Natural killer cell (primary cell): ENCODE data around the gene CAMK2D. TPM values are rescaled to one million over a fixed set of nuclear protein-coding genes. Genes with fewer than 3 reads are reported as not detected.

Experiments used
- ATAC-seq, 3 donors: fragments of 150-1000 bp in 2 of 3; fragments of 200-7000 bp in 1 of 3; cut with Tn5 transposase; 1 replicate in 1 of 3; 2 replicates in 2 of 3; pipeline ENCODE4 v1.10.0; 2021; ENCODE audit warnings: mild to moderate bottlenecking in 2 of 3, moderate library complexity in 2 of 3
- DNase-seq, 2 donors: peaks; one replicate each; pipeline versions ENCODE4 v3.0.0 to v3.0.0-alpha.2; 2013 to 2021; ENCODE audit warnings: mixed read lengths in 1 of 2
- H3K27ac ChIP-seq: one replicate; pipeline ENCODE4 v1.5.1; 2013; ENCODE audit warnings: mild to moderate bottlenecking, low read length
- H3K27me3 ChIP-seq: one replicate; pipeline ENCODE4 v1.6.1; 2013; ENCODE audit warnings: low read length; ENCODE audit not compliant: control insufficient read depth, insufficient read depth
- H3K36me3 ChIP-seq: one replicate; pipeline ENCODE4 v1.6.1; 2013; ENCODE audit warnings: low read length; ENCODE audit not compliant: control insufficient read depth, insufficient read depth
- H3K4me1 ChIP-seq: one replicate; pipeline ENCODE4 v1.6.1; 2013; ENCODE audit warnings: low read length; ENCODE audit not compliant: control insufficient read depth, insufficient read depth
- H3K4me3 ChIP-seq: one replicate; pipeline ENCODE4 v1.5.1; 2013; ENCODE audit warnings: low read length
- H3K9me3 ChIP-seq: one replicate; pipeline ENCODE4 v1.6.1; 2013; ENCODE audit warnings: low read length; ENCODE audit not compliant: control insufficient read depth, insufficient read depth
- H3K27ac Mint-ChIP-seq, 2 donors: one replicate each; pipeline ENCODE4 v1.8.0; 2022; ENCODE audit warnings: mild to moderate bottlenecking in 2 of 2, mixed read lengths in 2 of 2, moderate library complexity in 1 of 2
- H3K27me3 Mint-ChIP-seq, 2 donors: one replicate each; pipeline ENCODE4 v1.8.0; 2022; ENCODE audit warnings: low read depth in 2 of 2, mixed read lengths in 2 of 2
- H3K36me3 Mint-ChIP-seq: one replicate; pipeline ENCODE4 v1.8.0; 2022; ENCODE audit warnings: mixed read lengths
- H3K4me1 Mint-ChIP-seq, 2 donors: one replicate each; pipeline ENCODE4 v1.8.0; 2022; ENCODE audit warnings: mixed read lengths in 2 of 2
- H3K4me3 Mint-ChIP-seq: one replicate; pipeline ENCODE4 v1.8.0; 2022; ENCODE audit warnings: mild to moderate bottlenecking, moderate library complexity, mixed read lengths
- H3K9me3 Mint-ChIP-seq, 2 donors: one replicate each; pipeline ENCODE4 v1.8.0; 2022; ENCODE audit warnings: mixed read lengths in 2 of 2
- WGBS: methylation state at CpG from one replicate; pipeline ENCODE4 v1.1.7; 2013; ENCODE audit warnings: missing lambda C conversion rate; ENCODE audit not compliant: insufficient coverage; 5-methylcytosine and 5-hydroxymethylcytosine counted together
- intact Hi-C: fragments of 100-400 bp; cut with micrococcal nuclease; formaldehyde crosslinking; loops from one replicate; pipeline ENCODE4 v1.14.2; 2022
- total RNA-seq, 4 donors: library from RNA; stranded (reverse); fragments of 120-200 nt in 1 of 4; gene quantifications; one replicate each; pipeline versions ENCODE4 v1.2.3 to v1.2.4, GENCODE V29; 2013 to 2022
- TF ChIP-seq, protein P1 (sequence below): fragments of 200-600 bp; IDR thresholded peaks from one replicate; pipeline ENCODE4 v1.8.0; 2022; ENCODE audit warnings: antibody characterized with exemption

CAMK2D gene
- total RNA-seq, 3 donors from 2014 or later (not counting 1 experiment from before 2014, with no cell fraction given) = 31.6 to 40.1 (median 34.5) TPM

DNA sequence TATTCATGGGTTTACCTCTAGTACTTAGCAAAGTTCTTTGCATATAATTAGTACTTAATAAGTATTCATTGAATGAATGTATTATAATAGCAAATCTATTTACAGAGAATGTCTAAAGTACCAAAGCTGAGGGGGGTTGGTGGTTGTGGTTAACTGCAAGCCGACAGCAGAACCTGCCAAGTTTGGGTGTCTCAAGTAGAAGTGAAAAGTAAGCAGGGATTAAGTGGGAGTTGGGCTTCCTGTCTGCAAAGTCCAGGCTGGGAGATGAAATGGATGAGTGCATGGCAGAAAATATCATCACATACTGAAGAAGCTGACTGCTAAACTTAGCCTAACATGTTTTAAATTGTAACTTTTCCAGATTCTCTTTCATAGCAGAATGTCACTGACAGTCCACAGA, 169.6 kb downstream of the CAMK2D start:
- no peak overlapping the region for H3K4me3 Mint-ChIP-seq
- H3K36me3 ChIP-seq = peaks cover 2% of the 10 kb centered on the region
- H3K9me3 ChIP-seq = no peaks in the 10 kb centered on the region
- H3K27ac Mint-ChIP-seq = no peak overlapping the region
- H3K36me3 Mint-ChIP-seq = no peaks in the 10 kb centered on the region
- no peaks in the 10 kb centered on the region for H3K27me3 ChIP-seq
- H3K4me1 ChIP-seq = peaks cover 8% of the 10 kb centered on the region
- 17% methylated on average over 1 of the region's 1 CpG for WGBS
- DNase-seq (no peak), ATAC-seq (no peak)
- no peak overlapping the region for H3K27ac ChIP-seq
- peaks cover 34 to 40% of the 10 kb centered on the region in 2 donors for H3K4me1 Mint-ChIP-seq
- TF ChIP-seq, protein P1, sequence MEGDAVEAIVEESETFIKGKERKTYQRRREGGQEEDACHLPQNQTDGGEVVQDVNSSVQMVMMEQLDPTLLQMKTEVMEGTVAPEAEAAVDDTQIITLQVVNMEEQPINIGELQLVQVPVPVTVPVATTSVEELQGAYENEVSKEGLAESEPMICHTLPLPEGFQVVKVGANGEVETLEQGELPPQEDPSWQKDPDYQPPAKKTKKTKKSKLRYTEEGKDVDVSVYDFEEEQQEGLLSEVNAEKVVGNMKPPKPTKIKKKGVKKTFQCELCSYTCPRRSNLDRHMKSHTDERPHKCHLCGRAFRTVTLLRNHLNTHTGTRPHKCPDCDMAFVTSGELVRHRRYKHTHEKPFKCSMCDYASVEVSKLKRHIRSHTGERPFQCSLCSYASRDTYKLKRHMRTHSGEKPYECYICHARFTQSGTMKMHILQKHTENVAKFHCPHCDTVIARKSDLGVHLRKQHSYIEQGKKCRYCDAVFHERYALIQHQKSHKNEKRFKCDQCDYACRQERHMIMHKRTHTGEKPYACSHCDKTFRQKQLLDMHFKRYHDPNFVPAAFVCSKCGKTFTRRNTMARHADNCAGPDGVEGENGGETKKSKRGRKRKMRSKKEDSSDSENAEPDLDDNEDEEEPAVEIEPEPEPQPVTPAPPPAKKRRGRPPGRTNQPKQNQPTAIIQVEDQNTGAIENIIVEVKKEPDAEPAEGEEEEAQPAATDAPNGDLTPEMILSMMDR = no peak
- no peaks in the 10 kb centered on the region for H3K9me3 Mint-ChIP-seq
- H3K4me3 ChIP-seq = no peak overlapping the region
- H3K27me3 Mint-ChIP-seq = no peaks in the 10 kb centered on the region
- intact Hi-C loops = no loop called here

DNA sequence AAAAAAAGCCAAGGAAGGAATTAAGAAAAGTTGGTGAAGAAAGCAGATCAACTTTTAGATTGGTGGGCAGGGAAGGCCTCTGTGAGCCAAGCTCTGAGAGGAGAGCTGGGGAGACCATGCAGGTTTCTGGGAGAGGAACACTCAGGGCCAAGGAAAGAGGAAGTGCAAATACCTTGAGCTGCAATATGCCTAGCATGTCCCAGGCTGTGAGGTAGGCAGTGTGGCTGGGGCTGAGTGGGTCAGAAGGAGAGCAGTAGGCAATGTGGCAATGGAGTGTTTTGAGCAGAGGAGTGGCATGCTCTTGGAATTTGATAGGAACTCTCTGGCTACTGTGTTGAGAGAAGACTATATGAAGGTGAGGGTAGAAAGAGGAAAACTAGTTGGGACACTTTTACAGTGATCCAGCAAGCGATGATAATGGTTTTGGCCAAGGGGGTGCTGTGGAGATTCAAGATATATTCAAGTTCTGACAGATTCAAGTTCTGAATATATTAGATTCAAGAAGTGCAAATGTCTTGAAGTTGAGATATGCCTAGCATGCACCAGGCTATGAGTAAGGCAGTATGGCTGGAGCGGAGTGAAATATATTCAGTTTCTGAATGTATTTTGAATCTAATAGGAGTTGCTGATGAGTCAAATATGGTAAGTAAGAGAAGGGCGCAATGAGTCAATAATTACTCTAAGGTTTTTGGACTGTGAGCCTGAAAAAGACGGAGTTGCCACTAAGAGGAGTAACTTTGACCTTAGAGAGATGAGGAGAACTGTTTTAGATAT, 172.5 kb downstream of the CAMK2D start:
- no peak overlapping the region for H3K4me3 Mint-ChIP-seq
- Histone ChIP-seq H3K4me1 (peaks cover 7% of the 10 kb centered on the region), H3K27me3 (no peaks in the 10 kb centered on the region), H3K9me3 (no peaks in the 10 kb centered on the region), H3K36me3 (peaks cover 2% of the 10 kb centered on the region), H3K27ac (no peak overlapping the region), H3K4me3 (no peak overlapping the region)
- no peaks in the 10 kb centered on the region for H3K27me3 Mint-ChIP-seq
- H3K36me3 Mint-ChIP-seq = no peaks in the 10 kb centered on the region
- intact Hi-C loops = no loop called here
- TF ChIP-seq, protein P1 = no peak
- no peak overlapping the region for H3K27ac Mint-ChIP-seq
- no peaks in the 10 kb centered on the region for H3K9me3 Mint-ChIP-seq
- ATAC-seq = no peak
- WGBS = 90% methylated on average over 4 of the region's 4 CpGs
- no peak for DNase-seq
- peaks cover 28 to 43% of the 10 kb centered on the region in 2 donors for H3K4me1 Mint-ChIP-seq

DNA sequence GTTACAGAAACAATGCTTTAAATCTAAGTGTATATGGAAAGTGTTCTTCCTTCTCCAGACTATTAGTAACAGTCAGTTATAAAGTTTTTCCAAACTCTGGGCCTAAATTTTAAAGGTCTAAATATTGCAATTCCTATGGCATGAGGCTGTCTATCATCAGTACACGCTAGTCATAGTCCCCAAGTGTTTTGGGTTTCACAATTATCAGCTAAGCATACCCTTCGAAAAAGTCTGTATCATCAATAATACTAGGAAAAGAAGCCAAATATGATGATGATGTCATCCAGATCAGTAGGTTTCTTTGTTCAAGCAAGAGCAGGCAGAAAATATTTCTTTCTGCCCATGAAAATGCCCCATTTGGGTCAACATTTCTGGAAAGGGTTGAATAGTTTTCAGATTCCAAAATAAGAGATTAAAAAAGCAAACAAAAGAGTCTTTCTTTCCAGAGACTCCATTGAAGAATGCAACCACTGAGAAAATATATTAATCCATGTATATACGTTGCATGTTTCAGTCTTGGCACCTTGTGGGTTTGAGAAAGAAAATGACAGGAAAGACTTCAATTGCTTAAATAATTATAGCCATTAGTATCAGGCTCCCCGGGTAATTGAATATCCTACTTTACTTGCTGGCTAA, 173.8 kb downstream of the CAMK2D start:
- WGBS = 0% methylated on average over 1 of the region's 4 CpGs
- intact Hi-C loops = no loop called here
- no peaks in the 10 kb centered on the region for H3K36me3 ChIP-seq

More for the DNA sequence above, 173.8 kb downstream of the CAMK2D start:
- TF ChIP-seq, protein P1 = no peak
- H3K4me1 ChIP-seq = peaks cover 4% of the 10 kb centered on the region
- Mint-ChIP-seq H3K27ac (no peak overlapping the region), H3K4me3 (no peak overlapping the region), H3K4me1 (peaks cover 25 to 41% of the 10 kb centered on the region in 2 donors), H3K27me3 (no peaks in the 10 kb centered on the region), H3K36me3 (no peaks in the 10 kb centered on the region), H3K9me3 (no peaks in the 10 kb centered on the region)
- no peaks in the 10 kb centered on the region for H3K27me3 ChIP-seq
- no peak for ATAC-seq
- no peak overlapping the region for H3K4me3 ChIP-seq
- no peaks in the 10 kb centered on the region for H3K9me3 ChIP-seq
- no peak overlapping the region for H3K27ac ChIP-seq
- DNase-seq = no peak
